Brain microvascular endothelial cell (primary cell): Measurements from ENCODE around the gene VAMP8.
"Not testable (repeated sequence)": the region's sequence is repeated elsewhere in the genome, so short reads cannot be mapped to it uniquely, and the experiment has no call there.

Source experiments
- DNase-seq: peaks from one replicate; pipeline ENCODE4 v3.0.0-alpha.2; 2020
- H3K27ac ChIP-seq: fragments of 250-450 bp; sonication (Bioruptor Pico); 2 replicates; pipeline ENCODE4 v1.5.1; 2020; ENCODE audit warnings: mild to moderate bottlenecking, moderate library complexity
- H3K27me3 ChIP-seq: fragments of 250-450 bp; sonication (Bioruptor Pico); replicated peaks from 2 replicates; pipeline ENCODE4 v1.5.1; 2020; ENCODE audit warnings: mild to moderate bottlenecking
- H3K36me3 ChIP-seq: fragments of 250-450 bp; sonication (Bioruptor Pico); replicated peaks from 2 replicates; pipeline ENCODE4 v1.5.1; 2020; ENCODE audit warnings: mild to moderate bottlenecking
- H3K4me3 ChIP-seq: 2 replicates; pipeline ENCODE4 v1.5.1; 2011; ENCODE audit warnings: low read depth, mild to moderate bottlenecking, control low read depth, low read length, moderate library complexity
- in situ Hi-C: cut with HindIII; loops from 2 replicates; pipeline ENCODE4 v1.10.0; 2017; ENCODE audit warnings: low sequenced_read_pairs, low pct_ligation_motif_present
- TF ChIP-seq, protein P1 (sequence below): IDR thresholded peaks from 2 replicates; pipeline ENCODE4 v1.5.1; 2011; ENCODE audit warnings: low read depth, mild to moderate bottlenecking, moderate library complexity, low read length, control low read depth, inconsistent platforms; ENCODE audit errors: missing control alignments

The VAMP8 gene

DNA sequence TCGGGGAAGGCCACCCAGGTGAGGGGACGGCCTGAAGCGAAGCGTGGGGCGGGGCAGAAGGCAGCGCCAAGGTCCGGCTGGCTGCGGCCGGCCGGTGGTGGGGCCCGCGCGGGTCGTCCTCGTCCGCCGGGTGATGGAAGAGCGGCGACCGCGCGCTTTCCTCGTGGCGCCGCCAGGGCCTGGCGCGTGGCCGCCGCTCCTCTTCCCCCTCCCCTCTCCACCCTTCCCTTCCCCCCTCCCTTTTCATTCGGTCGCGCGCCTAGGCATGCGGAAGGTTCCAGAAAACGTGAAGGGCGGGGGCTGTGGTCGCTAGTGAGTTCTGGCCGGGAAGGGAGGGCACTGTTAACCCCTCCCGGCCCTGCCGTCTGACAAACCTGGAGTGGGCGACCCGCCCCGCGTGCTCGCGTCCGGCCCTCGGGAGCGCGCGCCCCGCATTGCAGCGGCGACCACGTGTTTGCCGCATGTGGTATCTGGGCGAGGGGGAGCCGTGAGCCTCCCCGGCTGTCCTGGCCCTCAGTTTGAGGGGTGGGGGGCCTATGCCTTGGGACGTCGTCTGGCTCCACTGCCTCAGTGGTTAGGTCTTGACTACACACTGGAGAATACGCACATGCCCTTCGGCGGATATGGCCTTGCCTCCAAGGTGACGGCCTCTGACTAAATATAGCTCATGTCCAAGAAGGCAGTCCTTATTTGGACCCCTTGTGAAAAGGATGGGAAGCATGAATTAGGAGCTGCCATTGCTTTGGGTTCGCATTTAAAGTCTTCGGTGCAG, 37.8 kb upstream of the VAMP8 start:
- peak; percentile 37 for DNase-seq
- no peaks in the 10 kb centered on the region for H3K27me3 ChIP-seq
- peaks cover 39% of the 10 kb centered on the region for H3K36me3 ChIP-seq
- H3K27ac ChIP-seq, result peak overlapping the region; percentile 98
- TF ChIP-seq, protein P1, sequence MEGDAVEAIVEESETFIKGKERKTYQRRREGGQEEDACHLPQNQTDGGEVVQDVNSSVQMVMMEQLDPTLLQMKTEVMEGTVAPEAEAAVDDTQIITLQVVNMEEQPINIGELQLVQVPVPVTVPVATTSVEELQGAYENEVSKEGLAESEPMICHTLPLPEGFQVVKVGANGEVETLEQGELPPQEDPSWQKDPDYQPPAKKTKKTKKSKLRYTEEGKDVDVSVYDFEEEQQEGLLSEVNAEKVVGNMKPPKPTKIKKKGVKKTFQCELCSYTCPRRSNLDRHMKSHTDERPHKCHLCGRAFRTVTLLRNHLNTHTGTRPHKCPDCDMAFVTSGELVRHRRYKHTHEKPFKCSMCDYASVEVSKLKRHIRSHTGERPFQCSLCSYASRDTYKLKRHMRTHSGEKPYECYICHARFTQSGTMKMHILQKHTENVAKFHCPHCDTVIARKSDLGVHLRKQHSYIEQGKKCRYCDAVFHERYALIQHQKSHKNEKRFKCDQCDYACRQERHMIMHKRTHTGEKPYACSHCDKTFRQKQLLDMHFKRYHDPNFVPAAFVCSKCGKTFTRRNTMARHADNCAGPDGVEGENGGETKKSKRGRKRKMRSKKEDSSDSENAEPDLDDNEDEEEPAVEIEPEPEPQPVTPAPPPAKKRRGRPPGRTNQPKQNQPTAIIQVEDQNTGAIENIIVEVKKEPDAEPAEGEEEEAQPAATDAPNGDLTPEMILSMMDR, result no peak
- H3K4me3 ChIP-seq, result peak overlapping the region; percentile 100
- in situ Hi-C loops, result no loop called here

DNA sequence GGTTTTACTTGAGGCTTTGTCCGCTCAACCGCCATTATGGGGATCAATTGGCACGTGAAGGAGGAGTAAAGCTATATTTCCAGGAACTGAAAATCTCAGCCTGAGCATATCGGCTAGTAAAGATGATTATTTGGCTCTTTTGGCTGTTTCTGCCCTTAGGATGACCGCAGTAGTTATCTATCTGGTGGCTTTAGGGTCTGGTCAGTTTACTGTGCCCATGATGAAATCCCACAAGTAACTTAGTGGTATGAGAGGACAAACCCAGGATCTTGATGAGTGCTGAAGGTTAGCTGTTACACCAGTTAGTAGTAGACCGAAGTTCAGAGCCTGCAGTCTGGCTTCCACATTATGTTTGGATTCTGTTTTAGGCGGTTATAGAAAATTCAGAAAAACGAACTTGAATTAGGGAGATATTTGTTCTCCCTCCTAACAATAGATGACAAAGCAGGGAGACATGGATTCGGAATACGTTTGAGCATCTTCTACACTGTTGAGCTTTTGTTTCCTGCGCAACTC, 37.2 kb upstream of the VAMP8 start:
- TF ChIP-seq, protein P1, result no peak
- peak overlapping the region; percentile 98 for H3K27ac ChIP-seq
- DNase-seq, result no peak
- peak overlapping the region; percentile 100 for H3K4me3 ChIP-seq
- in situ Hi-C loops, result no loop called here
- peaks cover 42% of the 10 kb centered on the region for H3K36me3 ChIP-seq
- H3K27me3 ChIP-seq, result no peaks in the 10 kb centered on the region

DNA sequence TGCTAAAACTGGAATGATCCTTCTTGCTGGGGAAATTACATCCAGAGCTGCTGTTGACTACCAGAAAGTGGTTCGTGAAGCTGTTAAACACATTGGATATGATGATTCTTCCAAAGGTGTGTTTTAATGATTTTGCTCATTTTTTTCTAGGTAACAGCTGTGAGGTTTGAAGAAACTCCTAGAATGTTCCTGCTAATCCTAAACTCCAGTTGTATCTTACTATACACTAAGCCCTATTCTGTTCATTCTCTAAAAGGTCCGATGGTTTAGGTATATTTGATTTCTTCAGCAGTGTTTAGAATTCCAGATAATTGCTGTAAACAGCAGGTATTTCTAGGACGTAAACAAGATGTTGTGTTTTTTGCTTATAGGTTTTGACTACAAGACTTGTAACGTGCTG, 36.1 kb upstream of the VAMP8 start:
- no peak for DNase-seq
- H3K4me3 ChIP-seq, result peak overlapping the region; percentile 100
- TF ChIP-seq, protein P1, result no peak
- in situ Hi-C loops, result no loop called here
- H3K36me3 ChIP-seq, result peaks cover 52% of the 10 kb centered on the region
- no peaks in the 10 kb centered on the region for H3K27me3 ChIP-seq
- no peak overlapping the region for H3K27ac ChIP-seq

DNA sequence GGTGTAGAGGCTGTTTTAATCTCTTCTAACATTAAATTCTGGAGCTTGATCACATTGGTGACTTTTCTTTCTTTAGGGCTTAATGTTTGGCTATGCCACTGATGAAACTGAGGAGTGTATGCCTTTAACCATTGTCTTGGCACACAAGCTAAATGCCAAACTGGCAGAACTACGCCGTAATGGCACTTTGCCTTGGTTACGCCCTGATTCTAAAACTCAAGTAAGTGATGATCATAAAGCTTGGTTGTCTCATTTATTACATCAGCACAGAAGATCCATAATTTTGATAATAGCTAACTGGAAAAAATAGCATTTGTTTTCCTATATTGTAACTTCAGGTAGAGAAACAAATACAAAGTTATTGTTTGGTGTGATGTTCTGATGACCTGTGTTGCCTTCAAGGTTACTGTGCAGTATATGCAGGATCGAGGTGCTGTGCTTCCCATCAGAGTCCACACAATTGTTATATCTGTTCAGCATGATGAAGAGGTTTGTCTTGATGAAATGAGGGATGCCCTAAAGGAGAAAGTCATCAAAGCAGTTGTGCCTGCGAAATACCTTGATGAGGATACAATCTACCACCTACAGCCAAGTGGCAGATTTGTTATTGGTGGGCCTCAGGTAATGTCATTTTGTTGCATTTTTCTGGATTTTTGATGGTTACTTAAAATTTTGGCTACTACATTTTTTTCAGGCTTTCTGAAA, 35.5 kb upstream of the VAMP8 start:
- TF ChIP-seq, protein P1, result no peak
- no peak for DNase-seq
- Histone ChIP-seq H3K27me3 (no peaks in the 10 kb centered on the region), H3K27ac (no peak overlapping the region), H3K4me3 (peak overlapping the region; percentile 100), H3K36me3 (peaks cover 55% of the 10 kb centered on the region)
- in situ Hi-C loops, result no loop called here

DNA sequence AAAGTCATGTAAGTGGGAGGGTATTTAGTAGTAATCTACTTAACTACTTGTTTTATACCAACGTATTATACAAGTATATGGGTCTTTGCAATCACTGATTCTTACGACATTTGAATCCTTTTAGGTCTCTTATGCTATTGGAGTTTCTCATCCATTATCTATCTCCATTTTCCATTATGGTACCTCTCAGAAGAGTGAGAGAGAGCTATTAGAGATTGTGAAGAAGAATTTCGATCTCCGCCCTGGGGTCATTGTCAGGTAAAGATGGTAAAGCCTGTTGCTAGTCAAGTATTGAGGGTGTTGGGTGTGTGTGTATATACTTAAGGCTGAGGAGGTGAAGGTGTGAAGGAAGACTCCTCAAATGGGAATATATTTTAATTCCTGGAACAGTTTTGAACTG, 34.6 kb upstream of the VAMP8 start:
- TF ChIP-seq, protein P1, result no peak
- Histone ChIP-seq H3K27ac (no peak overlapping the region), H3K4me3 (no peak overlapping the region), H3K27me3 (no peaks in the 10 kb centered on the region), H3K36me3 (peaks cover 58% of the 10 kb centered on the region)
- no peak for DNase-seq
- in situ Hi-C loops, result no loop called here

DNA sequence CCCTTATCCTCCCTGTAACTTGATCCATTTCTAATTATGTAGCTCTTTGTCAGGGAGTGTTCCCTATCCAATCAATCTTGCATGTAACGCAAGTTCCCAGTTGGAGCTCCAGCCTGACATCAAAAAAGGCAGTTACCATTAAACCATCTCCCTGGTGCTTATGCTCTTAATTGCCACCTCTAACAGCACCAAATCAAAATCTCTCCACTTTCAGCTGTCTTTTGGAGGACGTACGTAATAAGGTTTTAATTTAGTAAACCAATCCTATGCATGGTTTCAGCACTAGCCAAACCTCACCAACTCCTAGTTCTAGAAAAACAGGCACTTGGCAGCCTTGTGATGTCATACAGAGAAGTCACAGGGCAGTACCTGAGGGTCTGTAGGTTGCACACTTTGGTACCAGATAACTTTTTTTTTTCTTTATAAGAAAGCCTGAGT, 33.1 kb upstream of the VAMP8 start:
- in situ Hi-C loops, H3K27ac ChIP-seq: not testable (repeated sequence)

DNA sequence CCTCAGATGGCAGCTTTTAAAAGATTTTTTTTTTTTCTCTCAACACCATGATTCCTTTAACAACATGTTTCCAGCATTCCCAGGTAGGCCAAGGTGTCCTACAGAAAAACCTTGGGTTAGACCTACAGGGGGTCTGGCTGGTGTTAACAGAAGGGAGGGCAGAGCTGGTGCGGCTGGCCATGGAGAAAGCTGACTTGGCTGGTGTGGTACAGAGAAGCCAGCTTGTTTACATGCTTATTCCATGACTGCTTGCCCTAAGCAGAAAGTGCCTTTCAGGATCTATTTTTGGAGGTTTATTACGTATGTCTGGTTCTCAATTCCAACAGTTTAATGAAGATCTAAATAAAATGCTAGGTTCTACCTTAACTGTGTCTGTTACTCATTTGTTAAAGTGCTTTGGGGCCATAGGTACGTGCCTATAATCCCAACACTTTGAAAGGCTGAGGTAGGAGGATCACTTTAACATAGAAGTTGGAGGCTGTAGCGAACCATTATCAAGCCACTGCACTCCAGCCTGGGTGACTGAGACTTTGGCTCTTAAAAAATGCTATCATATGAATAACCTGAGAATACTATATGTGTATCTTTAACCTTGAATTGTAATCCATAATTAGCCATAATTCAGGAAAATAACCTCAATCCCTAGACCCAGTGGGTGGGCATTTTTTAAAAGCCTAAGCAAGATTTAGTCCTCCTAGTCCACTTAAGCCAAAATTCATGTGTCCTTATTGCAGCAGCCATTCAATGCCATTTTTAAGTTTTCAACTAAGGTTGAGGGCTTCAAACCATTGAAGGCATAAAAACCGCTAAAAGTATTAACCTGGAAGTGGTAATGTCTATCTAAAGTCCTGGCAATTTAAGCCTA, 32.2 kb upstream of the VAMP8 start:
- H3K36me3 ChIP-seq, result peaks cover 67% of the 10 kb centered on the region
- in situ Hi-C loops, H3K27me3 ChIP-seq, H3K27ac ChIP-seq, H3K4me3 ChIP-seq, DNase-seq: not testable (repeated sequence)

More for the DNA sequence above, 33.1 kb upstream of the VAMP8 start:
- H3K4me3 ChIP-seq, DNase-seq, H3K27me3 ChIP-seq: not testable (repeated sequence)
- peaks cover 67% of the 10 kb centered on the region for H3K36me3 ChIP-seq
